HUES48 (cell line): ENCODE measurements around the gene MAPK14.

ENCODE experiments used
- H3K27ac ChIP-seq: one replicate; pipeline ENCODE4 v1.7.0; 2013; ENCODE audit warnings: low read depth, low read length, inconsistent platforms
- H3K27me3 ChIP-seq: 2 replicates; pipeline ENCODE4 v1.6.1; 2013; ENCODE audit warnings: mild to moderate bottlenecking, low read length; ENCODE audit not compliant: control insufficient read depth, insufficient read depth
- H3K36me3 ChIP-seq: 2 replicates; pipeline ENCODE4 v1.6.1; 2013; ENCODE audit warnings: low read length; ENCODE audit not compliant: control insufficient read depth, insufficient read depth
- H3K4me1 ChIP-seq: 2 replicates; pipeline ENCODE4 v1.6.1; 2013; ENCODE audit warnings: mild to moderate bottlenecking, low read length; ENCODE audit not compliant: control insufficient read depth, insufficient read depth
- H3K4me3 ChIP-seq: 2 replicates; pipeline ENCODE4 v1.5.1; 2013; ENCODE audit warnings: mild to moderate bottlenecking, low read depth, low read length
- H3K9ac ChIP-seq: 2 replicates; pipeline ENCODE4 v1.6.1; 2013; ENCODE audit warnings: mild to moderate bottlenecking, low read depth, low read length, moderate library complexity
- H3K9me3 ChIP-seq: 2 replicates; pipeline ENCODE4 v1.6.1; 2013; ENCODE audit warnings: low read length; ENCODE audit not compliant: control insufficient read depth, insufficient read depth

Gene MAPK14

DNA sequence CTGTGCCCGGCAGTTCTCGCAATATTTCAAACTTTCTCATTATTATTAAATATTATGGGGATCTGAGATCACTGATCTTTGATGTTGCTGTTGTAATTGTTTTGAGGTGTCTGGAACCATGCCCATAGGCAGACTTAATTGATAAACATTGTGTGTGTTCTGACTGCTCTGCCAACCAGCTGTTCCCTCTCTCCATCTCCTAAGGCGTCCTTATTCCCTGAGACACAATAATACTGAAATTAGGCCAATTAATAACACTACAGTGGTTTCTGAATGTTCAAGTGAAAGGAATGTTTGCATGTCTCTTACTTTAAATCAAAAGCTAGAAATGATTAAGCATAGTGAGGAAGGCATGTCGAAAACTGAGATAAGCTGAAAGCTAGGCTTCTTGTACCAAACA is 7.6 kb downstream of the MAPK14 start:
- no peak overlapping the region for H3K27ac ChIP-seq
- no peaks in the 10 kb centered on the region for H3K27me3 ChIP-seq
- no peak overlapping the region for H3K4me3 ChIP-seq
- H3K9ac ChIP-seq: no peak overlapping the region
- no peaks in the 10 kb centered on the region for H3K36me3 ChIP-seq
- peaks cover 13% of the 10 kb centered on the region for H3K4me1 ChIP-seq
- H3K9me3 ChIP-seq: no peaks in the 10 kb centered on the region

DNA sequence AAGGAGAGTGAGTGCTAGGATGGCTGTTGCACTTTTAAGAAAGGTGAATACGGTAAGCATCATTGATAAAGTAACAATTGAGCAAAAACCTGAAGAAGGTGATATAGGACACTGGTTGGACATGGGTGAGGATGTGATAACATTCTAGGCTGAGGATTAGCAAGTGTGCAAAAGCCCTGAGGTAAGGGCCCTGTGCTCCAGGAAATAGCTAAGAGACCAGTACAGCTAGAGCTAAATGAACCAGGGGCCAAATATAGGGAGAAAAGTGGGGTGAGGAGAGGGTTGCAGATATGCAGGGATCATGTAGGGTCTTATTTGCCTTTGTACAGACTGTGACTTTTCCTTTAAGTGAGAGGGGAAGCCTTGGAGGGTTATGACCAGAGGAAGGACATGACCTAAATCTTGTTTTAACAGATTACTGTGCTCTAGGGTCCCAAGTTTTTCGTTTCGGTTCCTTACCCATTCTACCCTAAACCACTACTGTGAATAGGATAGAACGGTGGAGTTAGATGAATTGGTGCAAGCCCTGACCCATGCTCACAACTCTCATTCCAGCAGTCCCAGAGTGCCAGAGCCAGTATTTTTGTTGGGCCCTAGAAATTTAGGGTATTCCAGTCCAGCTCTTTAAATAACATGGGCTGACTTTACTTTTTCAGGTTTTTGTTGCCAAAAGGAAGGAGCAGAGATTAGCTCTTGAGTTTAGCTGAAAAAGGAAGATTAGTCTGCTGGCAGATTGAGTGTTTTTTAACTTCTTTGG is 10.7 kb downstream of the MAPK14 start:
- Histone ChIP-seq H3K9me3 (no peaks in the 10 kb centered on the region), H3K4me3 (no peak overlapping the region), H3K4me1 (peaks cover 17% of the 10 kb centered on the region), H3K36me3 (no peaks in the 10 kb centered on the region), H3K9ac (no peak overlapping the region), H3K27me3 (no peaks in the 10 kb centered on the region), H3K27ac (no peak overlapping the region)

DNA sequence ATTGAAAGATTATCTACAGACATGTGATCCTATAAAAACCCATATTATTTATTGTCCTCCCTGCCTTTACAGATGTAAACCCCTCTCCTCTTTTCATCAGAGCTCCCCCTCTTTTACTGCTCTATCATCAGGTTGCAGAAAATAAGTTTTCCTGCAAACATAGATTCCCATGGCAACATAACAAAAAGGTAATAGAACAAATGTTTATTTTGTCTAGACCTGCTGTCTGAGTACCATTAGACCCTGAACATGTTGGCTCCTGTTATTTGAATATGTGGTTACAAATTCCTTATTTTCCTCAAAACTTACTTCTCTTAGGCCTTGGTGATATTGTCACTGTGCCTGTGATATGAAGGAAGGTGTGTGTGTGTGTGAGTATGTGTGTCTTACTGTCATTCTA is 11.5 kb downstream of the MAPK14 start:
- Histone ChIP-seq H3K9ac (no peak overlapping the region), H3K36me3 (no peaks in the 10 kb centered on the region), H3K9me3 (no peaks in the 10 kb centered on the region), H3K27me3 (no peaks in the 10 kb centered on the region), H3K4me3 (no peak overlapping the region), H3K4me1 (peaks cover 14% of the 10 kb centered on the region), H3K27ac (no peak overlapping the region)

DNA sequence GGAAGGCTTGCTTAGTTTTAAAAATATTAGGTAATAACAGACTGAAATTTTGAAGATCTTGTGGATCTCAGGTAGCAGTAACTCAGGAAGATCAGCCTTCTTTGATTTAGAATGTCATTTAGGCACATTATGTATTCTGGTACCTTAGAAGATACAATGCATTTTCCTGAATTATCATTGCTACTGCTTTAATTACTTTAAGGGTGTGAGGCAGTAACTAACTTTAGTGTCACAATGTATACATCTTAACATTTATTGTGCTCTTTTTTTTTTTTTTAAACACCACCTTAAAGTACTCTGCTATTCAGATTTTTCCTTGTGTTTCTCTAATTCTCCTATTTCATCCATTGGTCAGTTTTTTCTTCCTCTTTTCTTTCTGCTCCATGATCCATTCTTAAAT is 13.3 kb downstream of the MAPK14 start:
- no peaks in the 10 kb centered on the region for H3K36me3 ChIP-seq

DNA sequence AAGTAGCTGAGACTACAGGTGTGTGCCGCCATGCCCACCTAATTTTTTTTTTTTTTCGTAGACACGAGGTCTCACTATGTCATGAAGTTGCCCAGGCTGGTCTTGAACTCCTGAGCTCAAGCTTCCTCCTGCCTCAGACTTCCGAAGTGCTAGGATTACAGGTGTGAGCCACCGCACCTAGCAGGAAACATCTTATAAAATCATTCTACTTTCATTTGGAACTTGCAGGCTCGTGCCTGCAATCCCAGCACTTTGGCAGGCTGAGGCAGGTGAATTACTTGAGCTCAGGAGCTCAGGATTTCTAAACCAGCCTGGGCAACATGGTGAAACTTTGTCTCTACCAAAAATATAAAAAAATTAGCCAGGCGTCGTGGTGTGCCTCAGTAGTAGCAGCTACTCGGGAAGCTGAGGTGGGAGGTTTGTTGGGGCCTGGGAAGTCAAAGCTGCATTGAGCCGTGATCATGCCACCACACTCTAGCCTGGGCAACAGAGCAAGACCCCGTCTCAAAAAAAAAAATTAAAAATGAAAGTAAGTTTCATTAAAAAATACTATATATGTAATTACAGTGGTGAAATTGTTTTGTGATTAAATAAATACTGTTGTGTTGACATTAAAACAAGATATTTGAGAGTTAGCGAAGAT is 15.1 kb downstream of the MAPK14 start:
- Histone ChIP-seq H3K36me3 (no peaks in the 10 kb centered on the region), H3K9ac (no peak overlapping the region), H3K4me1 (peaks cover 10% of the 10 kb centered on the region), H3K27ac (no peak overlapping the region), H3K4me3 (no peak overlapping the region), H3K9me3 (no peaks in the 10 kb centered on the region), H3K27me3 (no peaks in the 10 kb centered on the region)

More for the DNA sequence above, 13.3 kb downstream of the MAPK14 start:
- Histone ChIP-seq H3K4me3 (no peak overlapping the region), H3K9me3 (no peaks in the 10 kb centered on the region), H3K4me1 (peaks cover 10% of the 10 kb centered on the region), H3K27ac (no peak overlapping the region), H3K27me3 (no peaks in the 10 kb centered on the region), H3K9ac (no peak overlapping the region)

DNA sequence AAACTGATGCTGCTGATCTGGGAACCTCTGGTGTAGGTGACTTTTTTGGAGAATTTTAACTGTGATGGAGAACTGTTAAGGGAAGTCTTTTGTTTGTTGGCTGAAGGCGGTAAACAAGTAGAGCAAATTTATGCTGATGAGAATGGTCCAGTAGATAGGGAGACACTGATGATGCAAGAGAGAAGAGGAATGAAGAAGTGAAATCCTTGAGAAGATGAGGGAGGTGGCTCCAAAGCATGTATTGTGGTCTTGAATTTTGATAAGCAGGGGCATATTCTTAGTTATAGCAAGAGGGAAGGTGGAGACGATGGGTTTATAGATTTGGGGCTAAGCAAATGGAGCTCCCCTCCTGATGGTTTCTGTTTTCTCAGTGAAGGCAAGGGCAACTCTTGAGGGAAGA is 22.0 kb downstream of the MAPK14 start:
- H3K9ac ChIP-seq: no peak overlapping the region
- H3K4me1 ChIP-seq: no peaks in the 10 kb centered on the region
- H3K27me3 ChIP-seq: no peaks in the 10 kb centered on the region
- H3K36me3 ChIP-seq: 0 out of 2 replicates have a peak, but pooled peaks cover 3% of the 10 kb centered on the region
- H3K9me3 ChIP-seq: no peaks in the 10 kb centered on the region
- H3K4me3 ChIP-seq: no peak overlapping the region
- H3K27ac ChIP-seq: no peak overlapping the region

DNA sequence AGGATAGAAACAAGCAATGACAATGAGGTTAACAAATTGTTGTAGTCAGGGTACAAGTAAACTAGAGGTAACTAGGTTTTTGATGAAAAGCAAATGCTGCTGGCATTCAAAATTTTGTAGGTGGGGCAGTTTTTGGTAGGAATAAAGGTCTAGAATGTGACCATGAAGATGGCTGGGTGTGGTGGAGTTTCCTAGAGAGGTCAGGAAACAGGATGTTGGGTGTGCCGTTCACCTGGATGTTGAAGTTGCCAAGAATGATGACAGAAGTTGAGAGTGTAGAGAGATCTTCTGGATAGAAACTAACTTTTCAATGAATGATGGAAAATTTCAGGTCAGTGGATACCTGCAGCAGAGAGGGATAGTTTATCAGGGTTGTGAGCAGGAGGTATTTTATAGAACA is 22.7 kb downstream of the MAPK14 start:
- H3K9ac ChIP-seq: no peak overlapping the region
- H3K27me3 ChIP-seq: no peaks in the 10 kb centered on the region
- H3K9me3 ChIP-seq: no peaks in the 10 kb centered on the region
- 0 out of 2 replicates have a peak, but pooled peaks cover 3% of the 10 kb centered on the region for H3K36me3 ChIP-seq
- H3K27ac ChIP-seq: no peak overlapping the region
- no peaks in the 10 kb centered on the region for H3K4me1 ChIP-seq
- H3K4me3 ChIP-seq: no peak overlapping the region

DNA sequence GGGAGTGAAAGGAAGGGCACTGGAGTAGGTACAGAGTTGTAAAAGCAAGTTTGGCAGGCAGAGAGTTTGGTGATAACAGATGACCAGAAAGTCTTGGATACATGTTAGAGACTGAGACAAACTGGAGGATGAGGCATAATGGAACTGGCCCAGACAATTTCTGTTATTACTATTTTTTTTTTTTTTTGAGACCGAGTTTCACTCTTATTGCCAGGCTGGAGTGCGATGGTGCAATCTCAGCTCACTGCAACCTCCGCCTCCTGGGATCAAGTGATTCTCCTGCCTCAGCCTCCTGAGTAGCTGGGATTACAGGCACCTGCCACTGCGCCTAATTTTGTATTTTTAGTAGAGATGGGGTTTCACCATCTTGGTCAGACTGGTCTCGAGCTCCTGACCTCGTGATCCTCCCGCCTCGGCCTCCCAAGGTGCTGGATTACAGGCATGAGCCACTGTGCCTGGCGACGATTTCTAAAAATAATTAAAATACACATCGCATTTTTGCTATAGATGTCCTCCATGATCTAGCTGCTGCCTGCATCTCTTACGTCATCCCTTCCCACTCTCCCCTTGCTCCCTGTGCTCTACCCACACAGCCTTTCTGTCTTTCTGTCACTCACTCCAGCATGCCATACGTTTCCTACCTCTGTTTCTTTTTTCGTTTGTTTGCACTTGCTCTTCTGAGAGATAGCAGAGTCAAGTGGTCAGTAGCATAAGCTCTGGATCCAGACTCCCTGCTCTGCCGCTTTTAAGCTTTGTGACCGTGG is 23.5 kb downstream of the MAPK14 start:
- no peak overlapping the region for H3K27ac ChIP-seq
- no peak overlapping the region for H3K9ac ChIP-seq
- no peaks in the 10 kb centered on the region for H3K9me3 ChIP-seq
- H3K36me3 ChIP-seq: 0 out of 2 replicates have a peak, but pooled peaks cover 3% of the 10 kb centered on the region
- no peaks in the 10 kb centered on the region for H3K27me3 ChIP-seq
- no peaks in the 10 kb centered on the region for H3K4me1 ChIP-seq
- H3K4me3 ChIP-seq: no peak overlapping the region

DNA sequence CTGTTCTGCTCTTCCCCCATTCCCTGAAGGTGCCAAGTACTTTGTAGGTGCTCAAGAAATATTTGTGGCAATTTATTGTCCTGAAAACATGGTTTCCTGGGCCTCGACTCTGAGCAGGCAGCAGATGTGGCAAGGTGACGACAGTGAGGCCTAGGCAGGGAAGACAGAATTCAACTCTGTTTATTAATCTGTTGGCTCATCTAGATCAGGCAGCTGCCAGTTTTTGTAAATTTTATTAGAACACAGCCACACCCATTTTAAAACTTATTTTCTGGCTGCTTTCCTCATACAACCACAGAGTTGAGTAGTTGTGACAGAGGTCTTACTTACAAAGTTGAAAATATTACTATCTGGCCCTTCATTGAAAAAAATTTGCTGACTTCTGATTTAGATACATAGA is 24.5 kb downstream of the MAPK14 start:
- H3K4me1 ChIP-seq: no peaks in the 10 kb centered on the region; the same call in 1 of the 2 replicates
- no peaks in the 10 kb centered on the region for H3K27me3 ChIP-seq
- H3K36me3 ChIP-seq: 0 out of 2 replicates have a peak, but pooled peaks cover 3% of the 10 kb centered on the region
- H3K9me3 ChIP-seq: no peaks in the 10 kb centered on the region
- no peak overlapping the region for H3K9ac ChIP-seq
- no peak overlapping the region for H3K4me3 ChIP-seq
- no peak overlapping the region for H3K27ac ChIP-seq

DNA sequence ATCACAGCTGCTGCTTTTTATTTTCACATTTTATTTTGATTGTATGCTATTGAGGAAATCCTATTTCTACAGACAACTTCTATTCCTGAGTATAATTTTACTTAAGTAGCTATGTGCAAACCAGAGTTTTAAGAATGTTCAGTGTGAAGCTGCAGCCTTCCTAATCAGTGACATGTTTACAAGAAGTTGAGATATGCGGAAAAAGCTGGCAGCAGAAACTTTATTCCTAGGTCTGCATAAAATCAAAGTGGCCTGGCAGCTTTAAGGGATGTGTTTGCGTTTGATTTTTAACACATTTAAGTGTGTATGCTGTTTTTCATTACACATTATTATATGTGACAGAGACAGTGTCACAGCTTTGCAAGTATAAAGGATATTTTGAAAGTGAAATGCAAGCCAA is 26.3 kb downstream of the MAPK14 start:
- Histone ChIP-seq H3K27ac (no peak overlapping the region), H3K4me3 (no peak overlapping the region), H3K9me3 (no peaks in the 10 kb centered on the region), H3K9ac (no peak overlapping the region), H3K4me1 (no peaks in the 10 kb centered on the region; the same call in 1 of the 2 replicates), H3K27me3 (no peaks in the 10 kb centered on the region), H3K36me3 (0 out of 2 replicates have a peak, but pooled peaks cover 3% of the 10 kb centered on the region)

DNA sequence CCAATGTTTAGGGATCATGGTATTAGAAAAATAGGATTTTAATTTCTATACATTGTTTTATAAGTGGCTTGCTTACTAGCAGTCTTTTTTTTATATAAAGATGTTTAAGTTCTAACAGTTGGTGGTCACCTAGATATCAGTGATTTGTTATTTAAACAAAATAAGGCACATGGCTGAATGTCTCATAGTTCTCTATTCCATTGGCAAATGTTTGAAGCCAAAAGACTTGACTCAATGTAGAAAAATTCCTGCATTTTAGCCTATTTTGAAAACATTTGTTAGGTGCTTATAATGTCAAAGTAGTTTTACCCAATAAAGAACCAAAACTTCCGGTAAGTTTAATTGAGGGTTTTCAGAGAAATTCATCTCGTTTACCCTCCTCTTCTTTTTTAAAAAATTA is 26.8 kb downstream of the MAPK14 start:
- Histone ChIP-seq H3K4me1 (no peaks in the 10 kb centered on the region; the same call in 1 of the 2 replicates), H3K36me3 (peaks cover 6% of the 10 kb centered on the region), H3K4me3 (no peak overlapping the region), H3K9ac (no peak overlapping the region), H3K9me3 (no peaks in the 10 kb centered on the region), H3K27me3 (no peaks in the 10 kb centered on the region), H3K27ac (no peak overlapping the region)
